H1 (cell line): ENCODE results near the gene TPRX1. TPM values are rescaled to one million over a fixed set of nuclear protein-coding genes. Genes with fewer than 3 reads are reported as not detected.

Experiments
- CHD7 ChIP-seq: fragments of 300-600 bp; sonication (generic); IDR thresholded peaks from 2 replicates; pipeline ENCODE4 v1.7.1; 2012; ENCODE audit warnings: low read length, moderate library complexity, mild to moderate bottlenecking, inconsistent platforms; ENCODE audit not compliant: insufficient replicate concordance
- polyA plus RNA-seq, 7 experiments: library from polyadenylated mRNA; depleted of rRNA in 3 of 7; stranded (reverse) in 5 of 7; unstranded in 2 of 7; fragments of >200 nt in 5 of 7; fragments of 200-250 nt in 2 of 7; gene quantifications; 1 replicate in 5 of 7; 2 replicates in 1 of 7; 4 replicates in 1 of 7; pipeline versions ENCODE4 v1.2.1 to v1.2.3, GENCODE V29; 2011 to 2013; ENCODE audit warnings: missing spikeins in 2 of 7, mixed read lengths in 2 of 7
- total RNA-seq: library from RNA; stranded (reverse); fragmentation: NEBNext Ultra II Directional; extraction: Animal tissue kit (Norgen Biotek cat#: 25700); gene quantifications from 2 replicates; pipeline ENCODE4 v1.2.1, GENCODE V29; 2021

The TPRX1 gene
- total and polyA plus RNA-seq, 2 of the 8 experiments (the other 6 are each of a cell fraction or from before 2014, with no cell fraction given) = 0.03 TPM; not detected in 1

GRCh38 chr19:47761566-47761965, 42.8 kb downstream of the TPRX1 start (continued):
- no peak for TF ChIP-seq CHD7
